Endothelial cell of umbilical vein (primary cell): Measurements from ENCODE around the gene TCF23.

Experiments
- POLR2A ChIP-seq: IDR thresholded peaks from 2 replicates; pipeline ENCODE4 v1.6.1; 2012; ENCODE audit warnings: low read depth, mild to moderate bottlenecking, control low read depth, low read length
- POLR2AphosphoS5 ChIP-seq: IDR thresholded peaks from 2 replicates; pipeline ENCODE4 v1.6.1; 2012; ENCODE audit warnings: low read depth, mild to moderate bottlenecking, control low read depth, low read length, moderate library complexity; ENCODE audit not compliant: insufficient read depth
- TF ChIP-seq, protein P1 (sequence below), 2 donors: IDR thresholded peaks; 1 replicate in 1 of 2; 2 replicates in 1 of 2; pipeline ENCODE4 v1.5.1; 2011; ENCODE audit warnings: low read length in 2 of 2, mild to moderate bottlenecking in 2 of 2, moderate library complexity in 2 of 2, control low read depth in 1 of 2, inconsistent platforms in 1 of 2, low read depth in 1 of 2; ENCODE audit not compliant: insufficient read depth in 1 of 2; ENCODE audit errors: extremely low read depth in 1 of 2

DNA sequence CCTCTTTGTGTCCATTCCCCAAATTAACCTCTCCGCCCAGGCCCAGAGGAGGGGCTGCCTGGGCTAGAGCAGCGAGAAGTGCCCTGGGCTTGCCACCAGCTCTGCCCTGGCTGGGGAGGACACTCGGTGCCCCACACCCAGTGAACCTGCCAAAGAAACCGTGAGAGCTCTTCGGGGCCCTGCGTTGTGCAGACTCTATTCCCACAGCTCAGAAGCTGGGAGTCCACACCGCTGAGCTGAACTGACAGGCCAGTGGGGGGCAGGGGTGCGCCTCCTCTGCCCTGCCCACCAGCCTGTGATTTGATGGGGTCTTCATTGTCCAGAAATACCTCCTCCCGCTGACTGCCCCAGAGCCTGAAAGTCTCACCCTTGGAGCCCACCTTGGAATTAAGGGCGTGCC lies 48.8 kb upstream of the TCF23 start:
- TF ChIP-seq, protein P1, sequence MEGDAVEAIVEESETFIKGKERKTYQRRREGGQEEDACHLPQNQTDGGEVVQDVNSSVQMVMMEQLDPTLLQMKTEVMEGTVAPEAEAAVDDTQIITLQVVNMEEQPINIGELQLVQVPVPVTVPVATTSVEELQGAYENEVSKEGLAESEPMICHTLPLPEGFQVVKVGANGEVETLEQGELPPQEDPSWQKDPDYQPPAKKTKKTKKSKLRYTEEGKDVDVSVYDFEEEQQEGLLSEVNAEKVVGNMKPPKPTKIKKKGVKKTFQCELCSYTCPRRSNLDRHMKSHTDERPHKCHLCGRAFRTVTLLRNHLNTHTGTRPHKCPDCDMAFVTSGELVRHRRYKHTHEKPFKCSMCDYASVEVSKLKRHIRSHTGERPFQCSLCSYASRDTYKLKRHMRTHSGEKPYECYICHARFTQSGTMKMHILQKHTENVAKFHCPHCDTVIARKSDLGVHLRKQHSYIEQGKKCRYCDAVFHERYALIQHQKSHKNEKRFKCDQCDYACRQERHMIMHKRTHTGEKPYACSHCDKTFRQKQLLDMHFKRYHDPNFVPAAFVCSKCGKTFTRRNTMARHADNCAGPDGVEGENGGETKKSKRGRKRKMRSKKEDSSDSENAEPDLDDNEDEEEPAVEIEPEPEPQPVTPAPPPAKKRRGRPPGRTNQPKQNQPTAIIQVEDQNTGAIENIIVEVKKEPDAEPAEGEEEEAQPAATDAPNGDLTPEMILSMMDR (IDR thresholded peaks at IDR 0.05; ENCODE audit: extremely low read depth in 1 of 2, insufficient read depth in 1 of 2, low read depth in 1 of 2, low read length in 2 of 2) = no peak
- TF ChIP-seq POLR2AphosphoS5 = no peak
- no peak for TF ChIP-seq POLR2A
